WI38 (cell line): ENCODE data around the gene RASGRP1.

Experiments
- H3K4me3 ChIP-seq: 2 replicates; pipeline ENCODE4 v1.5.1; 2011; ENCODE audit warnings: low read depth, mild to moderate bottlenecking, control low read depth, low read length
- CTCF ChIP-seq: IDR thresholded peaks from 2 replicates; pipeline ENCODE4 v1.5.1; 2012; ENCODE audit warnings: low read depth, mild to moderate bottlenecking, control low read depth, low read length

RASGRP1 gene

GRCh38 chr15:38564557-38565286, at the start of gene RASGRP1:
TSS of gene RASGRP1 (minus strand) at chr15:38564814. CDS start at chr15:38564628, 186 bp downstream.
- 0 out of 2 replicates have a peak, but pooled peaks have one; percentile 10 for TF ChIP-seq CTCF
- peak within 1 kb of the TSS; percentile 57 for H3K4me3 ChIP-seq

- TF ChIP-seq CTCF = no peak
- no peak overlapping the region for H3K4me3 ChIP-seq
Measured at GRCh38 chr15:38613085-38613484, 48.5 kb upstream of the RASGRP1 start.

GRCh38 chr15:38612159-38612863, 47.7 kb upstream of the RASGRP1 start:
- TF ChIP-seq CTCF = no peak
- H3K4me3 ChIP-seq = no peak overlapping the region

GRCh38 chr15:38611228-38611627, 46.6 kb upstream of the RASGRP1 start:
- no peak for TF ChIP-seq CTCF
- H3K4me3 ChIP-seq = no peak overlapping the region

GRCh38 chr15:38610748-38611147, 46.1 kb upstream of the RASGRP1 start:
- H3K4me3 ChIP-seq = no peak overlapping the region
- TF ChIP-seq CTCF = no peak

- no peak overlapping the region for H3K4me3 ChIP-seq
- TF ChIP-seq CTCF = no peak
Measured at GRCh38 chr15:38609097-38609738, 44.6 kb upstream of the RASGRP1 start.

- no peak for TF ChIP-seq CTCF
- H3K4me3 ChIP-seq = no peak overlapping the region
Measured at GRCh38 chr15:38608682-38609081, 44.1 kb upstream of the RASGRP1 start.
